ENCODE data around the gene FRAT1.

DNA sequence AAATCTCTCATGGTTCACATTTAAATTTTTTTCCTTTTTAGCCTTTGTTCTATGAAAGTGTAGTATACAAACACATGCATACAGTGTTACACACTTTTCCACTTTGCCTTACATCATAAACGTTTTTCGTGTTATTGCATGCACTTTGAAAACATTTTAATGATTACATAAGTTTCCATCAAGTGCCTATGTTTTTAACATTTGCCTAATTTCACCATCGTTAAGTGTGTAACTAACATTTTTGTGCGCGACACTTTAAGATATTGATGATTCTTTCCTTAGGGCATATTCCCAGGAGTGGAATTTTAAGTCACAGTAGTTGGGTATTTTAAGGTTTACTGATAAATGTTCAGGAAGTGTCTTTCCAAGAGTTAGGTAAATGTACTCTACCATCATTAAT lies 16.9 kb downstream of the FRAT1 start:
- TF ChIP-seq, protein P1, sequence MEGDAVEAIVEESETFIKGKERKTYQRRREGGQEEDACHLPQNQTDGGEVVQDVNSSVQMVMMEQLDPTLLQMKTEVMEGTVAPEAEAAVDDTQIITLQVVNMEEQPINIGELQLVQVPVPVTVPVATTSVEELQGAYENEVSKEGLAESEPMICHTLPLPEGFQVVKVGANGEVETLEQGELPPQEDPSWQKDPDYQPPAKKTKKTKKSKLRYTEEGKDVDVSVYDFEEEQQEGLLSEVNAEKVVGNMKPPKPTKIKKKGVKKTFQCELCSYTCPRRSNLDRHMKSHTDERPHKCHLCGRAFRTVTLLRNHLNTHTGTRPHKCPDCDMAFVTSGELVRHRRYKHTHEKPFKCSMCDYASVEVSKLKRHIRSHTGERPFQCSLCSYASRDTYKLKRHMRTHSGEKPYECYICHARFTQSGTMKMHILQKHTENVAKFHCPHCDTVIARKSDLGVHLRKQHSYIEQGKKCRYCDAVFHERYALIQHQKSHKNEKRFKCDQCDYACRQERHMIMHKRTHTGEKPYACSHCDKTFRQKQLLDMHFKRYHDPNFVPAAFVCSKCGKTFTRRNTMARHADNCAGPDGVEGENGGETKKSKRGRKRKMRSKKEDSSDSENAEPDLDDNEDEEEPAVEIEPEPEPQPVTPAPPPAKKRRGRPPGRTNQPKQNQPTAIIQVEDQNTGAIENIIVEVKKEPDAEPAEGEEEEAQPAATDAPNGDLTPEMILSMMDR (IDR thresholded peaks at IDR 0.05), result no peak
- TF ChIP-seq POLR2A (IDR thresholded peaks at IDR 0.05), result no peak
